Transverse colon (tissue), 4 donors: Measurements from ENCODE around the gene CRIP2. TPM values are rescaled to one million over a fixed set of nuclear protein-coding genes. Genes with fewer than 3 reads are reported as not detected.

Source experiments
- DNase-seq: peaks from one replicate; pipeline ENCODE4 v3.0.0-alpha.2; 2019
- H3K27ac ChIP-seq, 4 donors: fragments of 200-600 bp; sonication (generic); 2 replicates each; pipeline ENCODE4 v1.5.1; 2016 to 2018; ENCODE audit warnings: inconsistent platforms in 4 of 4
- H3K27me3 ChIP-seq: fragments of 200-600 bp; sonication (generic); 2 replicates; pipeline ENCODE4 v1.5.1; 2017; ENCODE audit warnings: inconsistent platforms
- H3K36me3 ChIP-seq, 4 donors: fragments of 200-600 bp; sonication (generic); 2 replicates each; pipeline ENCODE4 v1.5.1; 2017 to 2019; ENCODE audit warnings: inconsistent platforms in 4 of 4
- H3K4me1 ChIP-seq, 4 donors: fragments of 200-600 bp; sonication (generic); 2 replicates each; pipeline ENCODE4 v1.5.1; 2017 to 2020; ENCODE audit warnings: inconsistent platforms in 4 of 4
- H3K4me3 ChIP-seq, 4 donors: fragments of 200-600 bp; sonication (generic); 1 replicate in 1 of 4; 2 replicates in 3 of 4; pipeline versions ENCODE4 v1.5.1 to v1.6.1; 2017 to 2019; ENCODE audit warnings: inconsistent platforms in 4 of 4
- H3K9me3 ChIP-seq, 2 donors: fragments of 200-600 bp; sonication (generic); 2 replicates each; pipeline ENCODE4 v1.5.1; 2017 to 2019; ENCODE audit warnings: inconsistent platforms in 2 of 2
- EP300 ChIP-seq: sonication (generic); formaldehyde crosslinking; IDR thresholded peaks from one replicate; pipeline ENCODE4 v1.6.1; 2017; ENCODE audit warnings: antibody characterized with exemption, low read depth
- POLR2A ChIP-seq: fragments of 450-650 bp; IDR thresholded peaks from one replicate; pipeline ENCODE4 v1.6.1; 2016; ENCODE audit warnings: antibody characterized with exemption, mild to moderate bottlenecking, moderate library complexity
- POLR2AphosphoS5 ChIP-seq, 3 donors: sonication (generic); formaldehyde crosslinking; IDR thresholded peaks; one replicate each; pipeline ENCODE4 v1.6.1; 2016; ENCODE audit warnings: antibody characterized with exemption in 3 of 3
- WGBS, 2 donors: methylation state at CpG; one replicate each; pipeline ENCODE4 v1.1.5; 2018; ENCODE audit warnings: low coverage in 1 of 2; 5-methylcytosine and 5-hydroxymethylcytosine counted together
- in situ Hi-C, 4 donors: fragments of 200-750 bp; cut with MboI; loops; one replicate each; pipeline versions ENCODE4 v1.15.0 to v1.15.1; 2017; ENCODE audit warnings: low sequenced_read_pairs in 3 of 4, low pct_ligation_motif_present in 1 of 4, low pct_unique_long_range_greater_than_20kb in 1 of 4
- intact Hi-C: fragments of 100-400 bp; cut with DNase I; formaldehyde crosslinking; loops from one replicate; pipeline ENCODE4 v1.15.1; 2023; ENCODE audit warnings: low total_unique reads
- total RNA-seq, 4 donors: library from RNA; depleted of rRNA; stranded (reverse); fragments of >200 nt; gene quantifications; one replicate each; pipeline ENCODE4 v1.1.0, GENCODE V29; 2016
- TF ChIP-seq, protein P1 (sequence below), 5 experiments: fragments of 200-600 bp in 3 of 5; fragments of 450-650 bp in 2 of 5; sonication (generic) in 3 of 5; IDR thresholded peaks; 1 replicate in 2 of 5; 2 replicates in 3 of 5; pipeline ENCODE4 v1.5.1; 2016 to 2017; ENCODE audit warnings: antibody characterized with exemption in 5 of 5, inconsistent platforms in 3 of 5, mild to moderate bottlenecking in 2 of 5, moderate library complexity in 1 of 5

Gene CRIP2
- total RNA-seq, 4 donors from 2014 or later = 11.2 to 67.3 (median 22.4) TPM

DNA sequence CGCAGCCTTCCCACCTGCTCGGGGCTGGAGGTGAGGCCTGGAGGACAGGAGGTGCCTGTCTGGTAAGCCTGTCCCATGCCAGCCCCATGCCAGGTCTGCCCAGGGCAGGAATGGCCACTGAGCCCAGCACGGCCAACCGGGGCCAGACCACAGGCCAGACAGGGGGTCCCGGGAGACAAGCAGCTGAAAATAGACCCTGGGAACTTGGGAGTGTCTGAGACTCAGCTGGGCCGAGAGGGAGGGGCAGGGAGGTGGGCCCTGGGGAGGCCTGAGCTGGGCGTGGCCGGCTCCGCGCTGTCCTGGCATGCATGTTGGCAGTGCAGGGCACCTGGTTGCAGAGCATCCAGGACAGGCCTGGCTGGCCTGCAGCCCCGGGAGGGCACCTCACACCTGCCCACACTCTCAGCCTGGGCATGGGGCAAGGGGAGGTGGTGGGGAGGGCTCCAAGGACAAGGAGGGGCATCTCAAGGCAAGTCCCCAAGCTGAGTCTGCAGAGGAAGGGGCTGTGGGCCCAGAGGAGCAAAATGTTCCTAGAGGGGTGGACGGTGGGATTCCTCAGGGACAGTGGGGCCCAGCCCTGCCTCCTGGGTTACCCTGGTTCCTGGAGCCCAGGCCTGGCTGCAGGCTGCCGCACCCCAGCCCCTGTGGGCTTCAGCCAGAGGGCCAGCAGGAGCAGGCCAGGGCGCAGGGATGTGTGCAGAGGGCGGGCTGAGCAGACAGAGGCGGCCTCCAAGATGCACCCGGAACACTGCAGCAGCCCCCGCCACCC is 8.9 kb downstream of the CRIP2 start:
- WGBS, 2 donors = 32% methylated on average over 12 of the region's 18 CpGs; no CpG with 5 or more reads in 1 of the 2 donors
- no peaks in the 10 kb centered on the region for H3K36me3 ChIP-seq
- TF ChIP-seq EP300 (no peak), POLR2A (no peak), POLR2AphosphoS5 (IDR thresholded peaks at IDR 0.05) (no peak)
- TF ChIP-seq, protein P1, sequence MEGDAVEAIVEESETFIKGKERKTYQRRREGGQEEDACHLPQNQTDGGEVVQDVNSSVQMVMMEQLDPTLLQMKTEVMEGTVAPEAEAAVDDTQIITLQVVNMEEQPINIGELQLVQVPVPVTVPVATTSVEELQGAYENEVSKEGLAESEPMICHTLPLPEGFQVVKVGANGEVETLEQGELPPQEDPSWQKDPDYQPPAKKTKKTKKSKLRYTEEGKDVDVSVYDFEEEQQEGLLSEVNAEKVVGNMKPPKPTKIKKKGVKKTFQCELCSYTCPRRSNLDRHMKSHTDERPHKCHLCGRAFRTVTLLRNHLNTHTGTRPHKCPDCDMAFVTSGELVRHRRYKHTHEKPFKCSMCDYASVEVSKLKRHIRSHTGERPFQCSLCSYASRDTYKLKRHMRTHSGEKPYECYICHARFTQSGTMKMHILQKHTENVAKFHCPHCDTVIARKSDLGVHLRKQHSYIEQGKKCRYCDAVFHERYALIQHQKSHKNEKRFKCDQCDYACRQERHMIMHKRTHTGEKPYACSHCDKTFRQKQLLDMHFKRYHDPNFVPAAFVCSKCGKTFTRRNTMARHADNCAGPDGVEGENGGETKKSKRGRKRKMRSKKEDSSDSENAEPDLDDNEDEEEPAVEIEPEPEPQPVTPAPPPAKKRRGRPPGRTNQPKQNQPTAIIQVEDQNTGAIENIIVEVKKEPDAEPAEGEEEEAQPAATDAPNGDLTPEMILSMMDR (IDR thresholded peaks at IDR 0.05) = no peak
- H3K9me3 ChIP-seq = no peaks in the 10 kb centered on the region
- no peak overlapping the region for H3K4me3 ChIP-seq
- DNase-seq = peak; percentile 61
- in situ Hi-C loops = no loop called here
- H3K27ac ChIP-seq = peak overlapping the region; percentile 91 to 99 (median 98)
- intact Hi-C loops = loop anchor here (5.0 kb wide), 1 partner anchor 44 kb away; the partner anchor contains the start of gene TMEM121
- peaks cover 38% of the 10 kb centered on the region for H3K27me3 ChIP-seq
- peaks cover 35 to 82% (median 68%) of the 10 kb centered on the region in 4 donors for H3K4me1 ChIP-seq

DNA sequence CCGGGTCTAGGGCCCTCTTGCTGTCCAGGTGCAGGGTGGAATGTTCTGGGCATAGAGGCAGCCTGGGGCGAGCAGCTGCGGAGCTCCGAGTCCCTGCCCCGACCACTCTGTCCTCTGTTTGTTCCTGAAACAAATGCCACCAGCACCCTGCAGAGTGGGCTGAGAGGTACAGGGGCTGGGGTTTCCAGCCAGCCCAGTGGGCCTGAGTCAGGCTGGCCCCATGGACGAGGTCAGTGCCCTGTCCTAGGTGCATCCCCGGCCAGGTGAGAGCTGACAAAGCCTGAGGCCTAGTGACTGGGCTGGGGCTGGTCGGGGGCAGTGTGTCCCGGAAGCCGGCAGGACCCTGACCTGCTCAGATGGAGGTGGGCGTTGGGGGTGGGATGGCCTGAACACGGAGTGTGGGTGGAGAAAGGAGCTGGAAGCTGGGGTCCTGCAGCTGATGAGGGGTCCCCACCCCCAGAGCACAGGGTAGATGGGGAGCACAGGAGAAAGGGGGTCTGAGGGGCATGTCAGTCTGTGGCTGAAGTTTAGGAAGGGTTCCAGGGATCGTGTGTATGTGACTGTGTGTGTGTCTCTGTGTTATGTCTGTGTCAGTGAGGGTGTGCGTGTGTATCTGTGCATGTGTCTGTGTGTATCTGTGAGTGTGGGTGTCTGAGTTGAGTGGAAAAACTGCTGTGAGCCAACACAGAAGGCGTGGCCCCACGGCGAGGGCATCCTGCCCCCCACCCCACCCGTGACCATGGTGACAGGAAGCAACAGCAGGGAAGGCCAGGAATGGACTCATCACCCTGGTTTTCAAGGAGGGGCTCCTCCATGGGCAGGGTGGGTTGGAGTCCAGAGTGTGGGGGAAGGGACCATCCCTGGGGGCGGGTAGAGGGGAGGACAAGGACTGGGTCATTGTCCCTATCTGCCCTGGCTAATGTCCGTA is 9.7 kb downstream of the CRIP2 start:
- H3K4me3 ChIP-seq = no peak overlapping the region
- no peaks in the 10 kb centered on the region for H3K9me3 ChIP-seq
- 64 to 77% methylated on average over 5 to 20 of the region's 20 CpGs for WGBS, 2 donors
- in situ Hi-C loops (no loop called here), intact Hi-C loops (loop anchor here (5.0 kb wide), 1 partner anchor 43 kb away; the partner anchor contains the start of gene TMEM121)
- peaks cover 30% of the 10 kb centered on the region for H3K27me3 ChIP-seq
- TF ChIP-seq POLR2AphosphoS5 (IDR thresholded peaks at IDR 0.05) (peak in 1 of 3 donors; percentile 48), POLR2A (peak; percentile 11), EP300 (no peak)
- TF ChIP-seq, protein P1 (IDR thresholded peaks at IDR 0.05) = no peak
- H3K4me1 ChIP-seq = peaks cover 42 to 89% (median 73%) of the 10 kb centered on the region in 4 donors
- peak overlapping the region; percentile 91 to 99 (median 98) for H3K27ac ChIP-seq
- no peaks in the 10 kb centered on the region for H3K36me3 ChIP-seq
- DNase-seq = no peak

DNA sequence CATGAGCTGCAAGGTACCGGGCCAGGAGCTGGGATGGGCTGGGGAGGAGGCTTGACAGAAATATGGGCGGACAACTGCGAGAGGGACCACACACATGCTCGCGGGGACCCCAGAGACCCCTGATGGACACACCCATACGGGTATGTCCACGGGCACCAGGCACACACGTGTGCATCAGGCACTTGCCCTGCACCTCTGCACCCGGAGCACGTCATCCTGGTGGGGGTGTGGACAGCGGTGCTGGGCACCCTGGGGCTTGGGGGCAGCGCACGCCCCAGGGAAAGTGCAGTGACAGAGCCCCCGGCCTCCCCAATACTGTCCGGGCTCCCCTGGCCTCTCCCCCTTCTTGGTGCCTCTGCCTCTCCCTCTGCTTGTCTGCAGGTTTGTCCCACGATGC is 10.4 kb downstream of the CRIP2 start:
- no peak for DNase-seq
- in situ Hi-C loops = no loop called here
- no peak for TF ChIP-seq POLR2AphosphoS5 (IDR thresholded peaks at IDR 0.05)
- no peak for TF ChIP-seq POLR2A
- no peak for TF ChIP-seq EP300
- TF ChIP-seq, protein P1 (IDR thresholded peaks at IDR 0.05) = no peak
- H3K36me3 ChIP-seq = no peaks in the 10 kb centered on the region
- no peak overlapping the region for H3K4me3 ChIP-seq
- H3K27ac ChIP-seq = peak overlapping the region; percentile 98 to 99 (median 99)
- peaks cover 23% of the 10 kb centered on the region for H3K27me3 ChIP-seq
- no peaks in the 10 kb centered on the region for H3K9me3 ChIP-seq
- intact Hi-C loops = loop anchor here (5.0 kb wide), 1 partner anchor 42 kb away; the partner anchor contains the start of gene TMEM121
- WGBS, 2 donors = 67% methylated on average over 13 of the region's 16 CpGs; no CpG with 5 or more reads in 1 of the 2 donors
- peaks cover 46 to 95% (median 78%) of the 10 kb centered on the region in 4 donors for H3K4me1 ChIP-seq
